ENCODE measurements around the gene C3orf85. TPM values are rescaled to one million over a fixed set of nuclear protein-coding genes. Genes with fewer than 3 reads are reported as not detected.

The C3orf85 gene
- polyA plus RNA-seq, 1 donor (not counting 4 experiments of a cell fraction or from before 2014, with no cell fraction given), result not detected

GRCh38 chr3:109116031-109116430 lies 20.5 kb upstream of the C3orf85 start:
- no peaks in the 10 kb centered on the region for H3K27me3 ChIP-seq (ENCODE audit: control insufficient read depth, extremely low read depth, insufficient read depth, low read length)
- H3K36me3 ChIP-seq (ENCODE audit: control insufficient read depth in 2 of 2, extremely low read depth in 1 of 2, insufficient read depth in 2 of 2, low read length in 2 of 2), result no peaks in the 10 kb centered on the region
- DNase-seq (ENCODE audit: low read depth, low spot score) (no peak), FAIRE-seq (no peak)
- TF ChIP-seq CTCF (optimal IDR thresholded peaks at IDR 0.05 in 1 of 3, IDR thresholded peaks at IDR 0.05 in 1 of 3, conservative IDR thresholded peaks at IDR 0.05 in 1 of 3; ENCODE audit: extremely low read depth in 1 of 3, insufficient read depth in 2 of 3, low read length in 3 of 3) (no peak), EZH2 (IDR thresholded peaks at IDR 0.05; ENCODE audit: low read length) (no peak)
- H3K9me3 ChIP-seq (ENCODE audit: control insufficient read depth, low read depth, low read length), result no peaks in the 10 kb centered on the region
- H3K9me1 ChIP-seq (ENCODE audit: control insufficient read depth, extremely low read depth, insufficient read depth, low read length), result no peaks in the 10 kb centered on the region
- no peak overlapping the region for H3K9ac ChIP-seq (ENCODE audit: control insufficient read depth, extremely low read depth, insufficient read depth, low read length)
- no peak overlapping the region for H3K4me3 ChIP-seq (ENCODE audit: control insufficient read depth in 2 of 3, extremely low read depth in 1 of 3, insufficient read depth in 2 of 3, low read depth in 1 of 3, low read length in 3 of 3)
- no peaks in the 10 kb centered on the region for H3K79me2 ChIP-seq (ENCODE audit: control insufficient read depth, insufficient read depth, low read length)
- H3K4me2 ChIP-seq (ENCODE audit: control insufficient read depth, extremely low read depth, insufficient read depth, low read depth, low read length), result no peak overlapping the region
- no peak overlapping the region for H3K27ac ChIP-seq (ENCODE audit: control insufficient read depth, insufficient read depth, low read length)
- dilution Hi-C loops (cut with MboI; ENCODE audit: extremely low pct_ligation_motif_present, low sequenced_read_pairs), result no loop called here
- no peaks in the 10 kb centered on the region for H4K20me1 ChIP-seq (ENCODE audit: control insufficient read depth, extremely low read depth, insufficient read depth, low read length)
- H3K4me1 ChIP-seq (ENCODE audit: control insufficient read depth, extremely low read depth, insufficient read depth, low read length), result no peaks in the 10 kb centered on the region
- no peak overlapping the region for H2AFZ ChIP-seq (ENCODE audit: control insufficient read depth, low read length)

GRCh38 chr3:109117939-109118338 lies 18.6 kb upstream of the C3orf85 start, which contains the start of gene MORC1:
Gene MORC1 (minus strand): TSS chr3:109118134. CDS start chr3:109118059, 75 bp downstream.
- Histone ChIP-seq H3K36me3 (ENCODE audit: control insufficient read depth in 2 of 2, extremely low read depth in 1 of 2, insufficient read depth in 2 of 2, low read length in 2 of 2) (no peaks in the 10 kb centered on the region), H3K4me2 (ENCODE audit: control insufficient read depth, extremely low read depth, insufficient read depth, low read depth, low read length) (no peak within 1 kb of the TSS), H3K9me1 (ENCODE audit: control insufficient read depth, extremely low read depth, insufficient read depth, low read length) (no peaks in the 10 kb centered on the region), H3K79me2 (ENCODE audit: control insufficient read depth, insufficient read depth, low read length) (no peaks in the 10 kb centered on the region), H3K4me3 (ENCODE audit: control insufficient read depth in 2 of 3, extremely low read depth in 1 of 3, insufficient read depth in 2 of 3, low read depth in 1 of 3, low read length in 3 of 3) (no peak within 1 kb of the TSS), H3K9ac (ENCODE audit: control insufficient read depth, extremely low read depth, insufficient read depth, low read length) (no peak within 1 kb of the TSS), H3K27me3 (ENCODE audit: control insufficient read depth, extremely low read depth, insufficient read depth, low read length) (no peaks in the 10 kb centered on the region), H2AFZ (ENCODE audit: control insufficient read depth, low read length) (no peak within 1 kb of the TSS), H3K4me1 (ENCODE audit: control insufficient read depth, extremely low read depth, insufficient read depth, low read length) (no peaks in the 10 kb centered on the region), H3K27ac (ENCODE audit: control insufficient read depth, insufficient read depth, low read length) (no peak within 1 kb of the TSS), H4K20me1 (ENCODE audit: control insufficient read depth, extremely low read depth, insufficient read depth, low read length) (no peaks in the 10 kb centered on the region), H3K9me3 (ENCODE audit: control insufficient read depth, low read depth, low read length) (no peaks in the 10 kb centered on the region)
- TF ChIP-seq EZH2 (IDR thresholded peaks at IDR 0.05; ENCODE audit: low read length), result no peak
- TF ChIP-seq CTCF (optimal IDR thresholded peaks at IDR 0.05 in 1 of 3, IDR thresholded peaks at IDR 0.05 in 1 of 3, conservative IDR thresholded peaks at IDR 0.05 in 1 of 3; ENCODE audit: extremely low read depth in 1 of 3, insufficient read depth in 2 of 3, low read length in 3 of 3), result no peak
- dilution Hi-C loops (cut with MboI; ENCODE audit: extremely low pct_ligation_motif_present, low sequenced_read_pairs), result no loop called here
- no peak for DNase-seq (ENCODE audit: low read depth, low spot score)
- FAIRE-seq, result no peak
